GM21529 (cell line): ENCODE data around the gene CSNK2A1.

Experiments
- ATAC-seq: cut with Tn5 transposase; IDR thresholded peaks from one replicate; pipeline ENCODE4 v1.9.1; 2021; ENCODE audit not compliant: unreplicated experiment

CSNK2A1 gene

DNA sequence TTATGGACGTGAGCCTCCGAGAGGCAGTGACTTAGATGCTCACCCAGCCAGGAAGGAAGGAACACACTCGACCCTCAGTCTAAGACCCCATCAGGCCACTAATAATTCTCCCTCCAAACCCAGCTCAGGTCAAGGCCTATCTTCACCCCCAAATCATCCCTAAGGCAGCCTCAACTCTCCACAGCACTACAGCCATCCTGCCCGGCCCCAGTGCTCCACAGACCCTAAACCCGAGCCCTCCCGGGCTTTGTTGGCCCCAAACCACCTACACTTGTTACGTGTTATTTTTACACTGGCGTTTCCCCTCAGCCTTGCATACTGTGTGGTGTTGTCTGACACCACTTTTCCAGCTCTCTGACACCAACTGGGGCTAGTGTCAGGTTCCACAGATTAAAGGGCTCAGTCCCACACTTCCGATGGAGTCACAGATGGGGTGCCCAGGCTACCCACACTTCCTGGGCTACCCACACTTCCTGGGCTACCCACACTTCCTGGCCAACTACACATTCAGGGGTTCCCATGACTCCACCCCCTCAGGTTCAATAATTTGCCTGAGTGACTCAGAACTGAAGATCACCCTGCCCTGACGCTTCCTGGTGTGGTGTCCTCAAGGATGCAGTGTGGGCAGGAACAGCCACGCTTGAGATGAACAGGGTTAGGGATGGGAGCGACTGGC, 110.2 kb downstream of the CSNK2A1 start:
- ATAC-seq = peak; percentile 88

DNA sequence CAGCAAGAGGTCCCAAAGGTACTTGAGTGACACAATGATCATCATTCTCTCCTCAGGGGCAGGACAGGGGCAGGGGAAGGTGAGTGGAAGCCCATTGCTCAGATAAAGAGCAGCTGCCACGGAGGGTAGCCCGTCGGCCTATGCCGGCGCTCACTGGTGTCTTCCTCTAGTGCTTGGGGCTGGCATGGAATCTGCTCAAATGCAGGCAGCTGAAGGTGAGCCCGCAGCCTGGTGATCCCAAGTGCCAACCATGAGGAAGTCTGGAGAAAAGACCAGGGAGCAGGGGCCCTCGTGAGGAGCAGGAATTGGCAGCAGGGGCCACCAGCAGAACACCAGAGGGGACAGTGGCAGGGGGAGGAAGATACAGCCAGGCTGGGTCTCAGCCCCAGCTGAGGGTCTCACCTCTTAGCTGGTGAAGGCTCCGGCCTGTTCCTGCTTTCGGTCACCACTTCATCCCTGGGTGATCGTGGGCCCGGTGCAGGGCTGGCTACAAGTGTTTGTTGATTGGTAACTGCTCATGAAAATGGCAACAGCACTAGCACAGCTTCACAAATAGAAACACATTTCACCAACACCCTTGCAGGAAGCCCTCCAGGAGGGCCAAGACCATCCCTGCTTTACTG, 110.8 kb downstream of the CSNK2A1 start:
- peak; percentile 2 for ATAC-seq

DNA sequence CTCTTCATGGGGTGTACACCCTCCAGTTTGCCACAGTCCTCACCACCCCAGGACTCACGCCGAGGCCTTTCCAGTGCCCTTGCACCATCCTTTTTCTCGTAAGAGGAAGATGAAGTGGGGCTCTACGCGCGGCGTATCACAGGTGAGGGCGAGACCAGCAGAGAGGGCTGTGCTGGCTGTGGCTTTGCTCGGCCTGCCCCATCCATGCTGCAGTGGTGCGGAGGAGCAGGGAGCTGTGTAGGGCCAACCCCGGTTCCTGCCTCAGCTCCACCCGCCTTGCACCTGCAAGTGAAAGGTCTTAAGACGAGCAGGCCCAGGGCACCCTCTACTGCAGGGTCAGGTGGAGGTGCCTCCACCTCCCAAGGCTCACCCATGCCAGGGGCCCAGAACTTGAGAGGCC, 111.4 kb downstream of the CSNK2A1 start:
- ATAC-seq = no peak

DNA sequence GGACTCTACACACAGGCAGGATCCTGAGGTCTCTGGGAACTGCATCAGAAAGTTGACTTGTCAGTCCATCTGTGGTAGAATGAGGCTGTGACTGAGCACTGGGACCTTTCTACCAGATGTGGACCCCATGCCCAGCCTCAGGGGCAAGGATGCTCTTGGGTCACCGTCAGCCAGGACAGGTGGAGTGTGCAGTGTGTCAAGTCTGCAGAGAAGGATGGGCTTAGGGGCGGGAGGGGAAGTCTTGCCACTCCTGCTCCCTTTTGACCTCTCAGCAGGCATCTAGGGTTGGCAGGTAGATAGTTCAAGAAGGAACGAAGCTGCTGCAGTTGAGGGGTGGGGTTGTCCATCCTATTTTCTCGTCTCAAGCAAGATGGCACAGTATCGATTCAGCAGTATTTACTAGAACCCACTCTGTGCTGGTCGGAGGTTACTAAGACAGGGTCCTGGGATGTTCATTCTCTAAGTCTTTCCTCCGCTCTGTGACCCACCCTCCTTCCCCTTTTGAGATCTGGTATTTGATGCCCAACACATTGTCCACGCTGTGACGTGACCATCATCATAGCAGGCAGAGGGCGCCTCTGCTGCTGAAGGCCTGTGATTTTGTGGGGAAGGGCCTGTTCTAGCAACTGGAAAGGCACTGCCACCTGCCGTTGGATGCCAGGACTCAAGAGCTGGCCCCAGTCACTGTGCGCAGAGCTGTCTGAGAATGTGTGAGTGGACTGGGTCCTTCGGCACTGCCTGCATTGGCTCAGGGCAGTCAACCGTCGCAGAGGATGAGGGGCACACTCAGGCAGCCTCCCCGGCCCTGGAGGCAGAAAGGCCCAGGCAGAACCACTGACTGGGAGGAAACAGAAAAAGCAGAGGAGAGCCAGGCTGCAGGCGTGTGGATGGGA, 112.3 kb downstream of the CSNK2A1 start:
- no peak for ATAC-seq

DNA sequence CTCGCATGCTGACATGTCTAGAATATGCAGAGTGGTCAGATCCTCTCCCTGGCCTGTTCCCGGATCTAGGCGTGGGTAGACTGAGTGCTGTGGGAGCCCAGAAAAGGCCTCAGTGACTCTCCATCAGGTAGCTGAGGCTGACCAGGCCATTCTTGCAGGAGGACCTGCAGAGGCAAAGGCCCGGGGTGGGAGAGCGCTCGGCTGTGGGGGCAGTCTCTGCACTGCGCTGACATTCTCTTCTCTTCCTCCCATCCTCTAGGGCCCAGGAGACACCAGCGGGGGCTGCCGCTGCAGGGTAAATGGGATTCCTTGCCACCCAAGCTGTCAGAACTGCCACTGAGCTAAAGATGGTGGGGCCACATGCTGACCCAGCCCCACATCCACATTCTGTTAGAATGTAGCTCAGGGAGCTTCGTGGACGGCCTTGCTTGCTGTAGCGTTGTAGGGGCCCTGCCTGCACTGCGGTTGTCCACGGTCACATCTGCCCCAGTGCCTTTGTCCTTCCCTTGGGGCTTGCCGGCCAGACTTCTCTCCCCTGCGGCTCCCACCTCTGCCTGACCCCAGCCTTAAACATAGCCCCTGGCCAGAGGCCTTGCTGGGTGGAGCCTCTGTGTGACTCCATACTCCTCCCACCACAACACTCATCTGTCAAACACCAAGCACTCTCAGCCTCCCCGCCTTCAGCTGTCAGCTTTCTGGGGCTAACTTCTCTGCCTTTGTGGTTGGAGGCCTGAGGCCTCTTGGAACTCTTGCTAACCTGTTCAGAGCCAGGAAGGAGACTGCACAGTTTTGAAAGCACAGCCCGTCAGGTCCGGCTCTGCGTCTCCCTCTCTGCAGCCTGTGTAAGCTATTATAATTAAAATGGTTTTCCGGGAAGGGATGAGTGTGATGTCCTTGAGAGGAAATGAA, 113.2 kb downstream of the CSNK2A1 start:
- no peak for ATAC-seq

DNA sequence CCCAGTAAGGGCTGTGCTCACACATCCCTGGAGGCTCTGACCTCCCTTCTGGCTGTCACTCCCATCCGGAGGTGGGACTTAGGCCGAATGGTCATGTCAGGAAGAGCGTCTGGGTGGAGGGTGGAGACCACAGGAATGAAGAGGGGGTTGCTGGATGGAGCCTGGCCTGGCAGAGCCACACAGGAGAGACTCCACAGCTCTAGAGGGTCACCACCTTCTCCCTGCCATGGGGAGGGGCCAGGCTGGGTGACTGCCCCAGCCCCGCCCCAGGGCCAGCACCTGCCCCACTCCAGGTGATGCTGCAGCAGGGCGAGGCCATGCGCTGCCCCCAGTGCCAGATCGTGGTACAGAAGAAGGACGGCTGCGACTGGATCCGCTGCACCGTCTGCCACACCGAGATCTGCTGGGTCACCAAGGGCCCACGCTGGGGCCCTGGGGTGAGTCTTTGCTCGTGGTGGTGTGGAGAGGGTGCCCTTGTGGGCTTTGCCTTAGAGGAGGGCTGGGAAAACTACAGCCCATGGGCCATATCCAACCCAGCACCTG, 114.9 kb downstream of the CSNK2A1 start:
- no peak for ATAC-seq

DNA sequence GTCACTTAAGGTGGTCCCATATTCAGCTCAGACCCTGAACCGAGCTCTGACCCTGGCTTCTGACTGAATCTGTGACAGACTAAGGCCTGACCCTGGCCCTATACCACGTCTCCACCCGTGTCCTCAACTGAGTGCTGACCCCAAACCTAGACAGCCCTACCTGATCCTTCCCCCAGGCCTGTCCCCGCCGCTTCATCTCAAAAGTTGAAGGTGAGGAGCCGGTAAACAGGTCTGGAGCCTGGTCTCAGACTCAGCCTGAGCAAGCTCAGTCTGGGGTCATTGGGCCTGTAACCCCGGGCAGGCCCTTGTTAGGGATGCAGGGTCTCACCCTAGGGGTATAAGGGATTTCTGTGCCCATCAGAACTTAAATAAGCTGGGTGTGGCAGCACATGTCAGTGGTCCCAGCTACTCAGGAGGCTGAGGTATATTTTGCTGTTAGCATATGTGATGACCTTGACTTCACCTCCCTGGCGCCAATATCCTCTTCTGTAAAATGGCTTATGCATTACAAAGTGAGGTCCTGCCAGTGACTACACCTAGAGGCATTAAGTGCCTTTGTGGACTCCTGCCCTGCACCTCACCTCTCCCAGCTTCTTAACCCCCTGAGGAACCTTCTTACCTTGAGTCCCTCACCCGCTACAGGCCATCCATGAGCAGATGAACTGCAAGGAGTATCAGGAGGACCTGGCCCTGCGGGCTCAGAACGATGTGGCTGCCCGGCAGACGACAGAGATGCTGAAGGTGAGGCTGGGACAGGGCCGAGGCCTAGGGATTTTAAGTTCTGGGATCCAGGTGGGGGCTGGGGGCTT, 115.5 kb downstream of the CSNK2A1 start:
- no peak for ATAC-seq

DNA sequence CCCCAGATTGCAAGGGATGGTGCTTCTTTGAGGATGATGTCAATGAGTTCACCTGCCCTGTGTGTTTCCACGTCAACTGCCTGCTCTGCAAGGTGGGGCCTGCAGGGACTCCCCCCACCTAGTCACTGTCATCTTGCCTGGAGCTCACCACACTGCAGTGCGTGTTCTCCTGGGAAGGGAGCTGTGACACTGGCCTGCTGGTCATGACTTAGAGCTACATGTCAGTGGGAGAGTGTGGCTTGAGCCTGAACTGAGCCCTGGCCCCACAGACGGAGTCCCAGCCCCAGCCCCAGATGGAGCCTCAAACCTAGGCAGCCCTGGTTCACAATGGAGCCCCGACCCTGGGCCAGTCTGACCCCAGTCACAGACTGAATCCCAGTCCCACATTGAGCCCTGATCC, 116.2 kb downstream of the CSNK2A1 start:
- no peak for ATAC-seq

DNA sequence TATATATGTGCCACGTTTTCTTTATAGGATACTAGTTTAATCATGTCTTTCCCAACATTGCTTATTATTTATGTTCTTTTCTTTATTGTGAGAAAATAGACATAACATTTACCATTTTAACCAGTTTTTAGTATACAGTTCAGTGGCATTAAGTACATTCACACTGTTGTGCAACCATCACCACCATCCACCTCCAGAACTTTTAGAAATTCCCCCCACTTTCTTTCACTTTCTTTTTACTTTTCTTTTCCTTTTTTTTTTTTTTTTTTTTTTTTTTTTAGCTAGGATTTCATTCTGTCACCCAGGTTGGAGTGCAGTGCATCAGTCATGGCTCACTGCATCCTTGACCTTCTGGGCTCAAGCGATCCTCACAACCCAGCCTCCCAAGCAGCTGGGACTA, 117.0 kb downstream of the CSNK2A1 start:
- ATAC-seq = no peak
